ENCODE measurements around the gene SLC7A10.

Gene SLC7A10

DNA sequence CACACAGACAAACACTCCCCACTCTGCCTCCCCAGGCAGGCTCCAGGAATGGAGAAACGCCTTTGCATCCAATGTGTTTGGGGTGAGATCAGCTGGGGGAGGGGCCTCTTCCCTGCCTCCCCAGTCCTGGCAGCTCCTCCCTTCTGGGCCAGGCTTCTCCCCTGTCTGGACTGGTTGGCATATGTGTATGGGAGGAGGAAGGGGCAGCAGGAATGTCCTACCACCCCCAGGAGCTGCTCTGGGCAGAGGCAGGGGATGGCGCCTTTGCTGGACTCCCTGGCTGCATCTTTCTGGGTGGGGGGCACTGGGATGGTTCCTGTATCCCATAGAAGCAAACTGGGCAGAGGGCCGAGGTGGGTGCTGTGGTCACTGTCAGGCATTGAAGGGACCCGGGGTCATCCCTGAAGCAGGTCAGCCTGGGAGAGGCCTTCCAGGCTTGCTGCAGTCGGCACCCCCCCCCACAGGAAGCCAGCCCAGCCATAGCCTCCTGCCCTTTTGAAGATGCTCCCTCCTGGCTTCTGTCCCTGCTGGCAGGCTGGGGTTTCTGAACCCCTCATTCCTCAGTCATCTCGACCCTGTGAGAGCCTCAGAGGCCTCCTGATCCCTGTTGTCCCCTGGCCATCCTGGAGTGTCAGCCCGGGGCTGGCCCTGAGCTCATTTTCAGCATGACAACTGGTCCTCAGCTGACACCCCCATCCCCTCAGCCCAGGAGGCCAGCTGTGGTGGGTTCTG is 21.2 kb upstream of the SLC7A10 start:
- H3K36me3 ChIP-seq = no peaks in the 10 kb centered on the region
- intact Hi-C loops (cut with DNase I; ENCODE audit: low total_unique reads) = no loop called here
- TF ChIP-seq, protein P1, sequence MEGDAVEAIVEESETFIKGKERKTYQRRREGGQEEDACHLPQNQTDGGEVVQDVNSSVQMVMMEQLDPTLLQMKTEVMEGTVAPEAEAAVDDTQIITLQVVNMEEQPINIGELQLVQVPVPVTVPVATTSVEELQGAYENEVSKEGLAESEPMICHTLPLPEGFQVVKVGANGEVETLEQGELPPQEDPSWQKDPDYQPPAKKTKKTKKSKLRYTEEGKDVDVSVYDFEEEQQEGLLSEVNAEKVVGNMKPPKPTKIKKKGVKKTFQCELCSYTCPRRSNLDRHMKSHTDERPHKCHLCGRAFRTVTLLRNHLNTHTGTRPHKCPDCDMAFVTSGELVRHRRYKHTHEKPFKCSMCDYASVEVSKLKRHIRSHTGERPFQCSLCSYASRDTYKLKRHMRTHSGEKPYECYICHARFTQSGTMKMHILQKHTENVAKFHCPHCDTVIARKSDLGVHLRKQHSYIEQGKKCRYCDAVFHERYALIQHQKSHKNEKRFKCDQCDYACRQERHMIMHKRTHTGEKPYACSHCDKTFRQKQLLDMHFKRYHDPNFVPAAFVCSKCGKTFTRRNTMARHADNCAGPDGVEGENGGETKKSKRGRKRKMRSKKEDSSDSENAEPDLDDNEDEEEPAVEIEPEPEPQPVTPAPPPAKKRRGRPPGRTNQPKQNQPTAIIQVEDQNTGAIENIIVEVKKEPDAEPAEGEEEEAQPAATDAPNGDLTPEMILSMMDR (IDR thresholded peaks at IDR 0.05) = no peak
- no peak for DNase-seq
- peaks cover 0 to 11% (median 6%) of the 10 kb centered on the region in 3 donors for H3K9me3 ChIP-seq
- H3K4me1 ChIP-seq = peaks cover 0 to 2% (median under 1%) of the 10 kb centered on the region in 4 donors
- no peak overlapping the region for H3K27ac ChIP-seq
- peaks cover 0 to 27% of the 10 kb centered on the region in 2 donors for H3K27me3 ChIP-seq
- no peak overlapping the region for H3K4me3 ChIP-seq

DNA sequence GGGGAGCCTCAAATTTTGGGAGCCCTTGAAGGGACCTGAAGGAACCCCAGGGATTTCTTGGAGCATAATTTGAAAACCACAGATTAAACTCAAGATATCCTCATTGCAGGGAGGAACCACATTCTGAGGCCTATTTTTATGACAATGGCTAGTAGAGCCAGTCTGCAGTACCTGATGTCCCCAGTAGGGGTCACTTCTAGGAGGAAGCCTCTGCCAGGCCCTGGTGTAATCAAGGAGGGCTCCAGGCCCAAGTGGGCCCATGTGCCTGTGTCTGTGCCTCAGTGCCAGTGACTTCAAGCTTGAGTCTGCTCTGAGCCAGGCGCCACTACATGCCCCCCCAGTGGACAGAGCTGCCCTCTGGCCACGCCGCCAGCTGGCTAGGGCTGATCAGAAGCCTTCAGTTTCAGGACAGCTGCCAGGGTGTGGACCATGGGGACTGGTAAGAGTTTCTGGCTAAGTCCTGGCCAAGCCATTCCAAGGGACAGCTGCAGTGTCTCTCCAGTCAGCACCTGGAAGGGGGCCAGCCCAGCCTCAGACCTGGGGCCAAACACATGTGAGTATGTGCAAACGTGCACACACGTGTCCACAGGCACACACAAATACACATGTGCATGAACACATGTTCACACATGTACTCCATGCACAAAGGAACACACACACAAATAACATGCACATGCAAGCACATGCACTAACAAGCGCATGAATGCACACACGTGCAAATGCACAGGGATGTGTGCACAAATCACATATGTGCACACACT is 20.5 kb upstream of the SLC7A10 start:
- no peak overlapping the region for H3K4me3 ChIP-seq
- no peak for DNase-seq
- peaks cover 0 to 27% of the 10 kb centered on the region in 2 donors for H3K27me3 ChIP-seq
- H3K4me1 ChIP-seq = peaks cover 0 to 9% (median 5%) of the 10 kb centered on the region in 4 donors
- TF ChIP-seq, protein P1 (IDR thresholded peaks at IDR 0.05) = peak; percentile 19 to 22
- intact Hi-C loops (cut with DNase I; ENCODE audit: low total_unique reads) = no loop called here
- H3K36me3 ChIP-seq = no peaks in the 10 kb centered on the region
- no peak overlapping the region for H3K27ac ChIP-seq
- H3K9me3 ChIP-seq = peaks cover 0 to 11% (median 6%) of the 10 kb centered on the region in 3 donors

DNA sequence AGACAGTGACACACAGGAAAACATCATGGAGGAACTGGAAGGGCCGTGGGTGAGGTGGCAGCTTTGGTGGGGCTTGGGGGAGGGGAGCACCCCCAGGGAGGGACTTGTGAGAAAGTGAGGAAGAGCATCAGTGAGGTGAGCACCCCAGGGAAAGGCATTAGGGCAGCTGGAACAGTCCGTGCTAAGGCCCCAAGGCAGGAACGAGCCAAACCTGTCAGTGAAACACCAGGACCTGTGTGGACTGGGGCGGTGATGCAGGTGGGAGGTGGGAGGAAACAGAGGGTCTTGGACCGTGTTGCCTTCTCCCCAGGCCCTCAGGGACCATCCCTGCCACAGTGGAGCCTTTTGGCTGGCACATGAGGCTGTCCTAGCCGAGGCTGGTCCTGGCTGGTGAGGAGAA is 17.3 kb upstream of the SLC7A10 start:
- TF ChIP-seq, protein P1 (IDR thresholded peaks at IDR 0.05) = no peak
- Histone ChIP-seq H3K27ac (no peak overlapping the region), H3K9me3 (peaks cover 0 to 11% (median 6%) of the 10 kb centered on the region in 3 donors), H3K4me3 (no peak overlapping the region), H3K4me1 (peaks cover 0 to 13% (median 5%) of the 10 kb centered on the region in 4 donors), H3K27me3 (peaks cover 0 to 24% of the 10 kb centered on the region in 2 donors), H3K36me3 (no peaks in the 10 kb centered on the region)
- intact Hi-C loops (cut with DNase I; ENCODE audit: low total_unique reads) = loop anchor here (2.0 kb wide), 1 partner anchor 164 kb away; no protein-coding TSS in a partner anchor
- DNase-seq = no peak

DNA sequence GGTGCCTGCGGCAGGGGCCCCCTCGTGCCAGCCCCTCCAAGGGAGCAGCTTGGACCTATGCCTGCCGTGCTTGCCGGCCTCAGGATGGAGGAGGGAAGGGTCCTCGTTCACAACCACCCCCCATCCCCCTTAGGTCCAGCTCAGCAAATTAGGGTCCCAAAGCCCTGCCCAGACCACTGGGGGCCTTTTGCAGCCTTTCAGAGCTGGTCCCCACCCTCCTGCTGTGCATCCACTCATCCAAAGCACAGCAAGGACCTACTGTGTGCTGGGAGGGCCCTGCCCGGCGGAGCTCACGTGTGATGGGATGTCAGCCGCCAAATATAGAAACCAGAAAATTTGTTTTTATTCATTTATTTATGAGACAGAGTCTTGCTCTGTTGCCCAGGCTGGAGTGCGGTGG is 16.5 kb upstream of the SLC7A10 start:
- H3K27ac ChIP-seq = no peak overlapping the region
- H3K4me3 ChIP-seq = no peak overlapping the region
- TF ChIP-seq, protein P1 (IDR thresholded peaks at IDR 0.05) = no peak
- intact Hi-C loops (cut with DNase I; ENCODE audit: low total_unique reads) = loop anchor here (2.0 kb wide), 1 partner anchor 165 kb away; no protein-coding TSS in a partner anchor
- peaks cover 0 to 24% of the 10 kb centered on the region in 2 donors for H3K27me3 ChIP-seq
- no peaks in the 10 kb centered on the region for H3K36me3 ChIP-seq
- H3K9me3 ChIP-seq = peaks cover 0 to 11% (median 6%) of the 10 kb centered on the region in 3 donors
- no peak for DNase-seq
- H3K4me1 ChIP-seq = peaks cover 0 to 13% (median 5%) of the 10 kb centered on the region in 4 donors

DNA sequence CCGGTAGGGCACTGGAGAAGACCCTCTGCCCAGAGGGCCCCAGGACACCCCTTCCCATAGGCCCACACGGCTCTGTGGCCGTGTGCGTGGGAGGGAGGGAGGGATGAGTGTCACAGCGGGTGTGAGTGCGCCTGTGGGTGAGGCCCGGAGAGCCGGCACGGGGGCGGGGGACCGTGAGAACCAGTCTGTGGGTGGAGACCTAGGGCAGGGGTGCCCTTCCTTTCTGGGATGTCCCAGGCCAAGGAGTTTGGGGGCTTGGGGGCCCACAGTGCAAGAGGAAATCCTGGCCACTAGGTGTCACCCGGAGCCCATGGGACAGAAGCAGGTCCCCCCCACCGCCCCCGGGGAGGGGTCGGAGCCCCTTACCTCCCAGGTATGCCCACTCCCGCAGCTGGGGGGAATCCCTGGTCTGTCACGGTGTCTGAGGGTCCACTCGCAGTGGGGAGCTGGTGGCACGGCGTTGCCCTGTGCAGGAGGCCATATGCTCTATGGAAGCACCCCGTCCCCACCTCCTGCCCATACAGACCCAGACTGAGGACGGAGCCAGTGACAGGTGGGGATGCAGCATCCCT is 16.0 kb upstream of the SLC7A10 start:
- H3K4me3 ChIP-seq = no peak overlapping the region
- TF ChIP-seq, protein P1 (IDR thresholded peaks at IDR 0.05) = peak; percentile 62 to 71
- peaks cover 0 to 11% (median 6%) of the 10 kb centered on the region in 3 donors for H3K9me3 ChIP-seq
- intact Hi-C loops (cut with DNase I; ENCODE audit: low total_unique reads) = loop anchor here (2.0 kb wide), 1 partner anchor 165 kb away; no protein-coding TSS in a partner anchor
- no peaks in the 10 kb centered on the region for H3K36me3 ChIP-seq
- H3K4me1 ChIP-seq = peaks cover 0 to 13% (median 5%) of the 10 kb centered on the region in 4 donors
- H3K27me3 ChIP-seq = peaks cover 0 to 29% of the 10 kb centered on the region in 2 donors
- no peak for DNase-seq
- no peak overlapping the region for H3K27ac ChIP-seq
